ENCODE measurements around the gene COL4A6. TPM values are rescaled to one million over a fixed set of nuclear protein-coding genes. Genes with fewer than 3 reads are reported as not detected.

The COL4A6 gene
- total and polyA plus RNA-seq, 2 of the 8 experiments (the other 6 are each of a cell fraction or from before 2014, with no cell fraction given) = 5.9 to 11.8 TPM

GRCh38 chrX:108159028-108159670 is 279.1 kb downstream of the COL4A6 start:
- no peaks in the 10 kb centered on the region for H3K79me2 ChIP-seq (ENCODE audit: control insufficient read depth in 1 of 2, insufficient read depth in 2 of 2, low read length in 2 of 2)
- H4K20me1 ChIP-seq (replicated peaks in 1 of 2; ENCODE audit: control insufficient read depth in 1 of 2, insufficient read depth in 2 of 2, low read length in 2 of 2) = no peaks in the 10 kb centered on the region
- no peak overlapping the region for H3K18ac ChIP-seq (ENCODE audit: extremely low read depth, low read length)
- FAIRE-seq (no peak), DNase-seq (ENCODE audit: low read depth in 1 of 2, low spot score in 2 of 2) (no peak)
- no peaks in the 10 kb centered on the region for H3K36me3 ChIP-seq (ENCODE audit: control insufficient read depth in 2 of 4, insufficient read depth in 4 of 4, low read length in 3 of 4)
- no peak overlapping the region for H3K4me2 ChIP-seq (ENCODE audit: insufficient read depth in 1 of 2, low read depth in 2 of 2, low read length in 2 of 2)
- H4K91ac ChIP-seq (replicated peaks; ENCODE audit: insufficient read length, low read length) = no peak overlapping the region
- TF ChIP-seq RFX5 (IDR thresholded peaks at IDR 0.05; ENCODE audit: borderline replicate concordance, low read depth, low read length) (no peak), EZH2 (IDR thresholded peaks at IDR 0.05; ENCODE audit: low read depth, low read length, severe bottlenecking) (no peak), SUZ12 (IDR thresholded peaks at IDR 0.05; ENCODE audit: low read length) (no peak), SIRT6 (IDR thresholded peaks at IDR 0.05; ENCODE audit: low read length) (no peak), CBX8 (IDR thresholded peaks at IDR 0.05; ENCODE audit: borderline replicate concordance, low read depth, low read length) (no peak), RAD21 (IDR thresholded peaks at IDR 0.05 in 1 of 2, conservative IDR thresholded peaks at IDR 0.05 in 1 of 2; ENCODE audit: low read depth in 2 of 2, low read length in 2 of 2) (no peak), SP2 (IDR thresholded peaks at IDR 0.05; ENCODE audit: low read length) (no peak), SIX5 (IDR thresholded peaks at IDR 0.05; ENCODE audit: low read depth, low read length) (no peak), CREB1 (IDR thresholded peaks at IDR 0.05) (no peak), KDM1A (IDR thresholded peaks at IDR 0.05; ENCODE audit: borderline replicate concordance, low read length) (no peak)
- H3K14ac ChIP-seq (ENCODE audit: insufficient read length) = no peak overlapping the region
- H2BK20ac ChIP-seq (ENCODE audit: low read length) = no peak overlapping the region
- no peaks in the 10 kb centered on the region for H3K9me3 ChIP-seq (ENCODE audit: insufficient read depth in 2 of 2, low read depth in 1 of 2, low read length in 1 of 2)
- H3K9ac ChIP-seq (replicated peaks in 1 of 4; ENCODE audit: extremely low read depth in 1 of 4, low read depth in 3 of 4, low read length in 3 of 4) = no peak overlapping the region
- no peak overlapping the region for H3K4ac ChIP-seq (replicated peaks; ENCODE audit: insufficient read length, low read depth, low read length)
- H2BK120ac ChIP-seq (replicated peaks; ENCODE audit: low read depth, low read length) = no peak overlapping the region
- H3K23me2 ChIP-seq (ENCODE audit: low read depth, low read length) = no peaks in the 10 kb centered on the region
- no peak overlapping the region for H2AFZ ChIP-seq (ENCODE audit: low read length)
- no peaks in the 10 kb centered on the region for H3K79me1 ChIP-seq (ENCODE audit: low read depth, low read length)
- no peaks in the 10 kb centered on the region for H3K27me3 ChIP-seq (replicated peaks in 1 of 4; ENCODE audit: control insufficient read depth in 3 of 4, extremely low read depth in 1 of 4, insufficient read depth in 3 of 4, low read length in 3 of 4)
- H3K27ac ChIP-seq (ENCODE audit: low read depth, low read length) = no peak overlapping the region
- H2BK12ac ChIP-seq (ENCODE audit: low read depth, low read length) = no peak overlapping the region
- H3K23ac ChIP-seq (ENCODE audit: insufficient read length) = no peak overlapping the region
- 95% methylated on average over 6 of the region's 11 CpGs; no CpG with 5 or more reads in 1 of the 2 experiments for WGBS, 2 experiments (ENCODE audit: extremely low coverage in 1 of 2, insufficient coverage in 1 of 2, insufficient read length in 1 of 2, insufficient replicate concordance in 2 of 2, low coverage in 1 of 2, low lambda C conversion rate in 2 of 2, missing lambda C conversion rate in 1 of 2)
- H4K5ac ChIP-seq (ENCODE audit: insufficient read length, low read depth, low read length) = no peak overlapping the region
- ChIA-PET POLR2A (ENCODE audit: partially characterized antibody) (no interaction called here), CTCF (ENCODE audit: partially characterized antibody) (no interaction called here)
- no peaks in the 10 kb centered on the region for H3K4me1 ChIP-seq (replicated peaks in 1 of 4; ENCODE audit: control insufficient read depth in 3 of 4, insufficient read depth in 4 of 4, low read length in 3 of 4)
- no peak overlapping the region for H2BK15ac ChIP-seq (ENCODE audit: low read length)
- no peak overlapping the region for H4K8ac ChIP-seq (ENCODE audit: extremely low read depth, insufficient read depth, low read length)
- H3K56ac ChIP-seq (replicated peaks; ENCODE audit: insufficient read length, low read depth, low read length) = no peak overlapping the region
- H2BK5ac ChIP-seq (ENCODE audit: low read depth, low read length) = no peak overlapping the region
- no peak overlapping the region for H2AK5ac ChIP-seq (ENCODE audit: low read depth, low read length)
- H3K4me3 ChIP-seq (ENCODE audit: extremely low read depth in 1 of 4, insufficient read depth in 2 of 4, low read depth in 3 of 4, low read length in 4 of 4) = no peak overlapping the region

Measured in H1 (cell line).